A673 (cell line): Measurements from ENCODE around the gene CLCF1. TPM values are rescaled to one million over a fixed set of nuclear protein-coding genes. Genes with fewer than 3 reads are reported as not detected.
A peak's percentile ranks its signal among the peaks of the same experiment; 100 is the strongest.

Experiments used
- BruUV-seq: library from RNA; stranded (reverse); fragments of 400-500 nt; replicated peaks from 2 replicates; lab custom pipeline; 2021; lab: Mats Ljungman, UMichigan
- CTCF ChIA-PET: fragments of 300-600 bp; sonication (Branson Sonifier 250); formaldehyde crosslinking; loops from one replicate; lab custom pipeline; 2022; ENCODE audit warnings: antibody characterized with exemption; lab: Charles Lee
- POLR2A ChIA-PET: fragments of 300-600 bp; sonication (Branson Sonifier 250); formaldehyde crosslinking; loops from one replicate; lab custom pipeline; 2022; ENCODE audit warnings: antibody characterized with exemption; ENCODE audit not compliant: low non-redundant PET; lab: Charles Lee
- DNase-seq: peaks from one replicate; pipeline ENCODE4 v3.0.0-alpha.2; 2015; ENCODE audit warnings: low spot score
- H3K27ac ChIP-seq: fragments of 200-600 bp; sonication (generic); 2 replicates; pipeline ENCODE4 v1.5.1; 2016; ENCODE audit warnings: mixed run types, low read depth, mild to moderate bottlenecking, mixed read lengths, antibody characterized with exemption, low read length; ENCODE audit not compliant: poor library complexity, severe bottlenecking
- H3K27me3 ChIP-seq: fragments of 200-600 bp; sonication (generic); replicated peaks from 2 replicates; pipeline ENCODE4 v1.6.1; 2017; ENCODE audit warnings: mixed run types, low read depth, mild to moderate bottlenecking, mixed read lengths, antibody characterized with exemption, low read length; ENCODE audit not compliant: insufficient read depth, poor library complexity
- H3K36me3 ChIP-seq: fragments of 200-600 bp; sonication (generic); 2 replicates; pipeline ENCODE4 v1.6.1; 2016; ENCODE audit warnings: mixed run types, mild to moderate bottlenecking, mixed read lengths, antibody characterized with exemption, low read length; ENCODE audit not compliant: insufficient read depth, poor library complexity, severe bottlenecking
- H3K4me1 ChIP-seq: fragments of 200-600 bp; sonication (generic); 2 replicates; pipeline ENCODE4 v1.6.1; 2017; ENCODE audit warnings: mixed run types, mild to moderate bottlenecking, mixed read lengths, antibody characterized with exemption, low read length; ENCODE audit not compliant: insufficient read depth, poor library complexity, severe bottlenecking
- H3K4me3 ChIP-seq: fragments of 200-600 bp; sonication (generic); 2 replicates; pipeline ENCODE4 v1.5.1; 2016; ENCODE audit warnings: low read depth, mixed run types, mild to moderate bottlenecking, mixed read lengths, low read length; ENCODE audit not compliant: poor library complexity, severe bottlenecking
- H3K9me3 ChIP-seq: fragments of 200-600 bp; sonication (generic); 2 replicates; pipeline ENCODE4 v1.6.1; 2016; ENCODE audit warnings: mixed run types, low read depth, mild to moderate bottlenecking, mixed read lengths, antibody characterized with exemption, low read length; ENCODE audit not compliant: poor library complexity, severe bottlenecking
- EZH2 ChIP-seq: fragments of 200-600 bp; sonication (generic); IDR thresholded peaks from 2 replicates; pipeline ENCODE4 v1.6.1; 2017; ENCODE audit warnings: borderline replicate concordance, low read depth, mild to moderate bottlenecking, mixed read lengths, antibody characterized with exemption, low read length; ENCODE audit not compliant: poor library complexity, severe bottlenecking
- intact Hi-C: fragments of 100-400 bp; cut with micrococcal nuclease; formaldehyde crosslinking; loops from one replicate; pipeline ENCODE4 v1.10.0; 2022; ENCODE audit not compliant: unreplicated experiment
- total RNA-seq: library from RNA; stranded (reverse); gene quantifications from 2 replicates; pipeline ENCODE4 v1.2.3, GENCODE V29; 2021
- TF ChIP-seq, protein P1 (sequence below): fragments of 300-800, 200-600 bp; sonication (generic); conservative IDR thresholded peaks from 2 replicates; pipeline ENCODE4 v1.5.1; 2017; ENCODE audit warnings: low read depth, mild to moderate bottlenecking, antibody characterized with exemption, low read length, moderate library complexity, mixed read lengths

Gene CLCF1
- total RNA-seq, 1 experiment from 2014 or later = 0.69 TPM

DNA sequence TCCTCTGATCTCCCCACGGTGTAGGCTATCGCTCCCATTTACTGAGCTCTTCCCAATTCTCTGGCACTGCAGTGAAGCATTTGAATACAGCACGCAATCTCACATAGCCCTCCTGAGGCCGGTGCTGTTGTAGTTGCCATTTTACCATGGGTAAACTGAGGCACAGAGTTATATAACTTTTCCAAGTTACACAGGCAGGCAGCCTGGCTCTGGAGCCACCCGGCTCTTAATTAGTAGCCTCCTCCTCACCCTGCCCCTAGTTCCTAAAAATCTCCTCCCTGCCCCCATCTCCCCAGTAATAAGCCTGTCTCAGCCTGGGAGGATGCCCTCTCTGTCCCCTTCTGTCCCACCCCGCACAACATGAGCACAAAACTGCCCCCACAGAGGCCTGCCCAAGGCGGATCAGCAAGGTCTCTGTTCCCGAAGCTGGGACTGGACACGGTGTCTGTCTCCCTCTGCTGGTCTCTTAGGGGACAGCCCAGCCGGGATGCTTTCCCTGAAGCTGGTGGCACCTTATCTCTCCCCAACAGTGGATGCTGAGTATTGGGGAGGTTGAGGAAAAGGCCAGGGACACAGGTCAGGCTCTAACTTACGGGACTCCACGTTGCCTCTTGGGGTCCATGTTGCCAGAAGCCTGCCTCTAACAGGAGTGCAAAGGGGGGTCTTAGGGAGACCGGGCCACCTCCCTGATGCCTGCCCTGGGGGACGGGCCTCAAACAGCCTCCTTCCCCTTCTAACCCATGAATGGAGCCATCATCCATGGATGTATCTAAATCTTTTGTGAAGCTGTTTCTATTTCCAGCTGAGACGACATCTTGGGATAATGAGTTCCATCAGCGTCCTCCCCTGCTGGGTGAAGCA lies 9.1 kb upstream of the CLCF1 start:
- CTCF ChIA-PET = interaction anchor here (0.5 to 5.9 kb wide), 16 partner anchors 9 to 916 kb away, joined by 3 to 78 read pairs (median 4); partner anchors contain the start of genes POLD4, PPP1CA and RAD9A
- BruUV-seq = no TSS peak
- H3K4me3 ChIP-seq = no peak overlapping the region
- TF ChIP-seq EZH2 = no peak
- TF ChIP-seq, protein P1, sequence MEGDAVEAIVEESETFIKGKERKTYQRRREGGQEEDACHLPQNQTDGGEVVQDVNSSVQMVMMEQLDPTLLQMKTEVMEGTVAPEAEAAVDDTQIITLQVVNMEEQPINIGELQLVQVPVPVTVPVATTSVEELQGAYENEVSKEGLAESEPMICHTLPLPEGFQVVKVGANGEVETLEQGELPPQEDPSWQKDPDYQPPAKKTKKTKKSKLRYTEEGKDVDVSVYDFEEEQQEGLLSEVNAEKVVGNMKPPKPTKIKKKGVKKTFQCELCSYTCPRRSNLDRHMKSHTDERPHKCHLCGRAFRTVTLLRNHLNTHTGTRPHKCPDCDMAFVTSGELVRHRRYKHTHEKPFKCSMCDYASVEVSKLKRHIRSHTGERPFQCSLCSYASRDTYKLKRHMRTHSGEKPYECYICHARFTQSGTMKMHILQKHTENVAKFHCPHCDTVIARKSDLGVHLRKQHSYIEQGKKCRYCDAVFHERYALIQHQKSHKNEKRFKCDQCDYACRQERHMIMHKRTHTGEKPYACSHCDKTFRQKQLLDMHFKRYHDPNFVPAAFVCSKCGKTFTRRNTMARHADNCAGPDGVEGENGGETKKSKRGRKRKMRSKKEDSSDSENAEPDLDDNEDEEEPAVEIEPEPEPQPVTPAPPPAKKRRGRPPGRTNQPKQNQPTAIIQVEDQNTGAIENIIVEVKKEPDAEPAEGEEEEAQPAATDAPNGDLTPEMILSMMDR = peak; percentile 99
- H3K36me3 ChIP-seq = no peaks in the 10 kb centered on the region
- peaks cover 9% of the 10 kb centered on the region for H3K4me1 ChIP-seq
- intact Hi-C loops = loop anchor here (1.0 to 10.0 kb wide), 4 partner anchors 25 to 328 kb away; partner anchors contain the start of gene RHOD
- no peaks in the 10 kb centered on the region for H3K27me3 ChIP-seq
- peak; percentile 88 for DNase-seq
- POLR2A ChIA-PET = interaction anchor here (0.5 kb wide), 1 partner anchor 13 kb away, joined by 8 read pairs; no protein-coding TSS in a partner anchor
- H3K9me3 ChIP-seq = no peaks in the 10 kb centered on the region
- H3K27ac ChIP-seq = no peak overlapping the region

DNA sequence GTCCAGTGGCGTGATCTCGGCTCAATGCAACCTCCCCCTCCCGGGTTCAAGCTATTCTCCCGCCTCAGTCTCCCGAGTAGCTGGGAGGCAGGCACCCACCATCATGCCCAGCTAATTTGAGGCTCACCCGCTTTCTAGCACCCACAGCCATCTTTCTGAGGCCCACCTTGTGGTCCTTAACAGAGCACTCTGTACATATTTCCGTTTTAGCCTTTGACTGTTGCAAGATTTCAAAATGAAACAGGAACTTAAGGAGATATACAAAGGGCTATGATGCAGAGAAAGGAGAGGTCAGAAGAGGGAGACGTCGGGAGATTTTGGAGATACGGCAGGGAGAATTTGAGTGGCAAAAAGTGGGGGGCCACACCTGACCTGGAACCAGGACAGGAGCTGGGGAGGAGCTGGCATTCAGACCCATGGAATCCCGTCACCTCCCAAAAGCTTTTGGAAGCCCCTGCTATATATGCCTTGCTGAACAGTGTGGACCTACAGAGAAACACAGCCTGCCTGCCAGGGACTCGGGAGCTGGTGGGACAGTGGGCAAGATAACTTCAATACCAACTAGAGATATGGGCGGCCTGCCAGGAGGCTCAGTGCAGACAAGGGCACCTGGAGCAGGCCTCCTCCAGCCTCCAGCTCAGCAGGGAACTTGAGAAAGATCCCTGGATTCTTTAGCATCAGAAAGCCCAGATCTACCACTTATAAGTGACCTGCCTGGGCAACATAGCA lies 8.0 kb upstream of the CLCF1 start:
- DNase-seq = no peak
- H3K27ac ChIP-seq = no peak overlapping the region
- BruUV-seq = no TSS peak
- intact Hi-C loops = loop anchor here (10.0 kb wide), 2 partner anchors 297 to 327 kb away; partner anchors contain the start of gene RHOD
- H3K9me3 ChIP-seq = no peaks in the 10 kb centered on the region
- CTCF ChIA-PET = interaction anchor here (0.6 to 5.9 kb wide), 13 partner anchors 10 to 583 kb away, joined by 3 to 78 read pairs (median 6); partner anchors contain the start of genes POLD4, PPP1CA and RAD9A
- no peaks in the 10 kb centered on the region for H3K27me3 ChIP-seq
- POLR2A ChIA-PET = interaction anchor here (0.5 to 0.7 kb wide), 2 partner anchors 12 to 64 kb away, joined by 6 to 8 read pairs; no protein-coding TSS in a partner anchor
- no peak overlapping the region for H3K4me3 ChIP-seq
- TF ChIP-seq, protein P1 = no peak
- TF ChIP-seq EZH2 = no peak
- peaks cover 9% of the 10 kb centered on the region for H3K4me1 ChIP-seq
- no peaks in the 10 kb centered on the region for H3K36me3 ChIP-seq
